ENCODE data around the gene KCNK6. TPM values are rescaled to one million over a fixed set of nuclear protein-coding genes. Genes with fewer than 3 reads are reported as not detected.

The KCNK6 gene
- total RNA-seq: 4.7 TPM
- long read RNA-seq, full-length matches to known transcripts: 8 of 13 reads
- long read RNA-seq, partial matches to known transcripts: 4 of 13 reads
- long read RNA-seq, other reads (novel, unspliced or antisense): 1 of 13 reads

DNA sequence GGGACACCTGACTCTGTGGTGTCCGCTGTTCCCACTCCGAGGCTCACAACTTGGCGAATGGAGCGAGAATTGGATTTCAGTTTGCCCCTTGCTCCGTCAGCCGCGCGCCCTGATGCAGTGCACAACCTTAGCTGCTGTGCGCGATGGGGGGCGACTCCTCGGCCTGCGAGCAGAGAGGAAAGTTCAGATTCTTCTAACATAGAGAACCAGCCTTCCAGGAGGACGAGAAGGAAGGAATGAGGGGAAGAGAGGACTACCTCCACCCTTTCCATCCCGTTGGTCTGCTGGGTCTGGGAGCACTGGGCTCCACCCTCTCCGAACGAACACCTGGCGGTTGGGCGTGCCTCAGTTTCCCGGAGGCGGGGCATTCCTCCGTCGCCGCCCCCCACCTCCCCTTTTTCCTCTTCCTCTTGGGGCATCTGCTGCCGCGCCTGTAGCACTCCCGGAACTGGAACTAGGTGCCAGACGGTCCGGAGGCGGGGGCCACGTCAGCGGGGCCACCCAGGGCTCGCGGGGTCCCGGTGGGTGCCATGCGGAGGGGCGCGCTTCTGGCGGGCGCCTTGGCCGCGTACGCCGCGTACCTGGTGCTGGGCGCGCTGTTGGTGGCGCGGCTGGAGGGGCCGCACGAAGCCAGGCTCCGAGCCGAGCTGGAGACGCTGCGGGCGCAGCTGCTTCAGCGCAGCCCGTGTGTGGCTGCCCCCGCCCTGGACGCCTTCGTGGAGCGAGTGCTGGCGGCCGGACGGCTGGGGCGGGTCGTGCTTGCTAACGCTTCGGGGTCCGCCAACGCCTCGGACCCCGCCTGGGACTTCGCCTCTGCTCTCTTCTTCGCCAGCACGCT, at the start of gene KCNK6:
KCNK6 (plus strand) TSS at position 425 of the 838 bp plus-strand sequence; CDS start at position 531, 106 bp downstream.
- ATAC-seq (ENCODE audit: poor library complexity): peak; percentile 4
- intact Hi-C loops (cut with DNase I): loop anchor here (5.0 to 10.0 kb wide), 3 partner anchors 42 to 415 kb away; partner anchors contain the start of genes SIPA1L3, SPINT2 and WDR87
- peak; percentile 69 for DNase-seq

DNA sequence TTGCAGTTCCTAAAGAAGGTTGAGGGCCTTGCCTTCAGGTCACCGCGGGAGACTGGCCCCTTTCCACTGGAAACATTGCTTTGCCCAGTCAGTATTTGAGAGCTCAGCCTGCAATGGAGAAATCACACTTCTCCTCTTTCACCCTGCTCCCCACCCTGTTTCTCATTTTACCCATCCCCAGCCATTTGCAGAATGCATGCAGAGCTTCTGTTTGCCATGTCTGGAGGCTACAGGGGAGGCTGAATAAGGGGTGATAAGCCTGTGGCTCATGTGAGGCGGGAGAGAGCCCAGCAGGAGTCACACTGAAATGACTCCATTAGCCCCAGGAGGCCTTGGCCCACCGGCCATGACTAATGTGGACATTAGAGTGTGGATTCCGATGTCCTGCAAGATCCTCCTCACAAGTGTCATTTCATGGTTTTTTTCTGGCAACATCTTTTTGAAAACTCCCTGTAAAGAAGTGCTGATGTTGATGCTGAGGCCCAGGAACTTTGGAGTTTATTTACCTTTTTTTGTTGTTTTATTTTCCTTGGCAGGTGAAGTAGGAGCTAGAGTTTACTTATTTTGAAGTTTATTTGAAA, 49.0 kb upstream of the KCNK6 start:
- ATAC-seq (ENCODE audit: poor library complexity) (no peak), DNase-seq (no peak)
- intact Hi-C loops (cut with DNase I): no loop called here

DNA sequence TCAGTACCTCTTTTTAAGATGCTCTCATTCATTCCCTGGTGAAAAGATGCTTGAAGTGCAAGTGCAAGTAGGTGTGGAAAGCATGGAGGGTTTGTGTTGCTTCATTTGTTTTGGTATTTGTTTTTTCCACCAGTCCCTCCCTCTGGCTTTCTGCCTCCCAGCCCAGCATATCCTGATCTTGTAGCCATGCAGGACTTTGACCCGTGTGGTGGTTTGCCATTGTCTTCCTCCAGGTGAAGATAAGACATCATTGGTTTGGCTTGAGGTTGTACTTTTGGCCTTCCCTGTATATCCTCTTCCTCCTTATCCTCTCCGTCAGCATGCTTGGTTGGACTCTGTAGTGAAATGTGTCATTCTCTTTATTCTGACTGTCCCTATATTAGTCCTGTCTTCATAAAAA, 46.1 kb upstream of the KCNK6 start:
- intact Hi-C loops (cut with DNase I): no loop called here
- DNase-seq: no peak
- ATAC-seq (ENCODE audit: poor library complexity): no peak

DNA sequence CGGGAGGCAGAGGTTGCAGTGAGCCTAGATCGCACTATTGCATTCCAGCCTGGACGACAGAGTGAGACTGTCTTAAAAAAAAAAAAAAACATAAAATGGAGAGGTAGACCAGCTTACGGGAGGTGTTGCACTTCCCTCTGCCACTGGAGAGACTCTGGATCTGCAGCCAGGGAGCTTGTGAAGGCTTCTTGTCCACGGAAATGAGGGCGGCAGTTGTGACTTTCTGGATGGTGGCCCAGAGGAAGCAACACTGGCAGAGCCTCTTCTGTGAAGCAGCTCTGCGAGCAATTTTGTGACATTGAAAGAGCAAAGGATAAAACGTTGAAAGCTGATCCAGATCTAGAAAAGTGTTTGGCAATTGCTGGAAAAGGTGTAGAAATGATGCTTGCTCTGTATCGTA, 44.9 kb upstream of the KCNK6 start:
- DNase-seq: peak; percentile 64
- intact Hi-C loops (cut with DNase I): loop anchor here (5.0 kb wide), 1 partner anchor 43 kb away; the partner anchor contains the start of genes KCNK6 and YIF1B
- ATAC-seq (ENCODE audit: poor library complexity): peak; percentile 55

DNA sequence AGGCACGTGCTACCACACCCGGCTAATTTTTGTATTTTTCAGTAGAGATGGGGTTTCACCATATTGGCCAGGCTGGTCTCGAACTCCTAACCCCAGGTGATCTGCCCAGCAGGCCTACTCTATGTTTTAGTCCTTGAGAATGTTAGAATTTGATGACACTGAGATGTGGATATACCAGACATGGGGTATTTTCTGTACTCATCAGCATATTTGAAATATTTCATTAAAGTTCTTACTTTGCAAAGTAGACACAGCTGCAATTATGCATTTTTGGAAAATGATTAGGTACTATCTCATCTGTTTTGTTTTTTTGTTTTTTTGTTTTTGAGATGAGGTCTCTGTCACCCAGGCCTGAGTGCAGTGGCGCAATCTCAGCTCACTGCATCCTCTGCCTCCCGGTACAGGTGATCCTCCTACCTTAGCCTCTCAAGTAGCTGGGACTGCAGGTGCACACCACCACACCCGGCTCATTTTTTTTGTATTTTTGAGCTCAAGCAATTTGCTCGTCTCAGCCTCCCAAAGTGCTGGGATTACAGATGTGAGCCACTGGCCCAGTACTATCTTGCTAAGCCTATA, 42.6 kb upstream of the KCNK6 start:
- intact Hi-C loops (cut with DNase I): loop anchor here (5.0 kb wide), 1 partner anchor 40 kb away; the partner anchor contains the start of genes KCNK6 and YIF1B
- ATAC-seq (ENCODE audit: poor library complexity) (no peak), DNase-seq (no peak)

DNA sequence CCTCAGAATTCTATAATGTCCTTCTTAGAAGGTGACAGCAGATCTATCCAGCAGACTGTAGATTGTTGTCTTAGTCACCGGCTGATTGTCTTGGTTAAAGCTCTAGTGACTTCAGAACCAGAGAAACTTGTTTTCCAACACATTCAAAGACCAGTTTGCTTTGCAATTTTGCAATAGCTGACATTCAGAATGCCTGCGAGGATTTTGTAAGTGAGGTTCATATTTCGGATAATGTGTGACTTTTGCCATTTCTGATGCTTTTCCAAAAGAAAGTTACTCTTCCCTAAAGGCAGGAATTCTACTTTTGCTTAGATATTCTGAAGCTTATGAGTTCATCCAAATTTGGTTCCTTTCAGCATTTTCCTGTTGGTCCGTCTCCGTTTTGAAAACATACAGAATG, 42.1 kb upstream of the KCNK6 start:
- intact Hi-C loops (cut with DNase I): loop anchor here (5.0 kb wide), 1 partner anchor 40 kb away; the partner anchor contains the start of genes KCNK6 and YIF1B

DNA sequence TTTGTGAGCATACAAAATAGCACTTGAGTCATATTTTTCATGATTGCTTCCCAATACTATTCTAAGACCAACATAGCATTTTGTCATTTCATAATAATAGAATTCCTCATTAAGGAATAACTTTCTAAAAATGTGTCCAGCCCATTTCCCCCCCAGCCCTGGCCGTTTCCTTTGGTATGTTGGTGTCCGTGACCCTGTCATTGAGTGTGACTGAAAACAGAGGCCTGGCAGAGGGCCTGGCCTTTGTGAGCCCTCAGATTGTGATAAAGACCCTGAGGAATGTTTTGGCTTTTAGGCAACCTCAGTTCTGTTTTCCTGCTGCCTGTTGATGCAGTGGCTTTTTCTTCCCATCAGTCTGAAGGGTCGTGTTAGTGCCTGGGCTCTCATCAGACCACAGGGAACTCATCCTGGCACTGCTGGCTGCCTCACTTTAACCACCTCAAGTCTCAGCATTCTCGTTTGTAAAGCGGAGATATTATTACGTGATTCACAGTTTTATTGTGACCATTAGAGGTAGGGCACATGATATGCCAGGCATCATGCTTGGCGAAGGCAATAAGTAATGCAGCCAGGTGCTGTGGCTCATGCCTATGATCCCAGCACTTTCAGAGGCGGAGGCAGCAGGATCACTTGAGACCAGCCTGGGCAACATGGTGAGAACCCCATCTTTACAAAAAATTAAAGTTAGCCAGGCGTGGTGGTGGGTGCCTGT, 41.5 kb upstream of the KCNK6 start:
- intact Hi-C loops (cut with DNase I): loop anchor here (5.0 kb wide), 1 partner anchor 39 kb away; the partner anchor contains the start of genes KCNK6 and YIF1B
- ATAC-seq (ENCODE audit: poor library complexity) (peak; percentile 85), DNase-seq (peak; percentile 81)

More for the DNA sequence above, 42.1 kb upstream of the KCNK6 start:
- no peak for ATAC-seq (ENCODE audit: poor library complexity)
- no peak for DNase-seq

DNA sequence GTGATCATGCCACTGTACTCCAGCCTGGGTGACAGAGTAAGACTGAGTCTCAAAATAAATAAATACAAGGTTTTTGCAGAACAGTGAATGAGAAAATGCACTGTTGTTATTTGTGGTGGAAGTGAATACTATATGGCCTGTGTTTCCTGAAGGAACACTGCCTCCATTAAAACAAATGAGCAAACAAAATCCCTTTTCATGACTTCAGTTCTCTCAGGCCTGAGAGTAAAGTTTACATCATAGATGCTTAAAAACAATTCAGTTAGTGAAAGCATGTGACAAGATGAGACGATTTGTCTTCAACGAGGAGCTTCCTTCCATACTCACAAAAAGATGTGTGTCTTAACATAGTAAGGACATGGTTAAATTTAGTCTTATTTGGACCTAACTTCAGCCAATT, 40.9 kb upstream of the KCNK6 start:
- ATAC-seq (ENCODE audit: poor library complexity) (no peak), DNase-seq (no peak)
- intact Hi-C loops (cut with DNase I): loop anchor here (5.0 kb wide), 1 partner anchor 39 kb away; the partner anchor contains the start of genes KCNK6 and YIF1B

DNA sequence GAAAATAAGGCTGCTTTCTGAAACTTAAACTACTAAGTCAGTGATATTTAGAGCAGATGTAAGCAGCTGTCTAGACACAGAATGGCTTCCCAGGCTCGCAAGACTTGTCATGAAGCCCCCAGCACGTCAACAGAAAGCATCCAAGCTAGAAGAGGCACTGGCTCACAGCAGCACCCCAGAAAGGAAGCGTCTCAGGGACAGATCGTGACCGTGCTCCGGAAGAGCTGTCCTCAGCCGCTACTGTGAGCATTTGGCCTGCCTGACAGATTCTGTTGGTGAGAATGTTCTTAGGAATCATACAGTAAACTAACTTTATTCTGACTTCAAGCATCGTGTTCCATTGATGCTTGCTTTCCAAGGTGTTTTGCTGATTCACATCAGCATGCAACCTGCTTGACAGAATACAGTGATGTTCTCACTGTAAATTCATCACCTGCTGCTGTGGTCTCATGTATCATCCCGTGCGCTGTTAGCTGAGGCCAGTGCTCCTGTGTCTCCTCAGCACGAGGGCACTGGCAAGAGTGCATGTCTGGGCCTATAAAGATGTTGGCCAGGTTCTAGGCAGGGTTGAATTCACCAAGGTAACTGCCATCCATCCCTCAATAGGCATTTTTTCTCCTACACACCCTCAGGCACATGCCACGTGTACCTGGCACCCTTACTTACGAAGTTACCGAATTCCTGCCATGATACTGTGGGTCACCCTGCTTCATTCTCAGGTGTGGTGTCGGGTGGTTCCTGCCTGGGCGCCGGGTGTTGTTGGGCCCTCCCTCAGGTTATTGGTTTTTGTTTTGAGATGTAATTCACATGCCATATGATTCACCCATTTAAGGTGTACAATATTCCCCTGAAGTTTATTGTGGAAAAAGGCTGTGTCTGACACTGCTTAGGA, 39.4 kb upstream of the KCNK6 start:
- intact Hi-C loops (cut with DNase I): no loop called here
- DNase-seq: no peak
- ATAC-seq (ENCODE audit: poor library complexity): no peak

DNA sequence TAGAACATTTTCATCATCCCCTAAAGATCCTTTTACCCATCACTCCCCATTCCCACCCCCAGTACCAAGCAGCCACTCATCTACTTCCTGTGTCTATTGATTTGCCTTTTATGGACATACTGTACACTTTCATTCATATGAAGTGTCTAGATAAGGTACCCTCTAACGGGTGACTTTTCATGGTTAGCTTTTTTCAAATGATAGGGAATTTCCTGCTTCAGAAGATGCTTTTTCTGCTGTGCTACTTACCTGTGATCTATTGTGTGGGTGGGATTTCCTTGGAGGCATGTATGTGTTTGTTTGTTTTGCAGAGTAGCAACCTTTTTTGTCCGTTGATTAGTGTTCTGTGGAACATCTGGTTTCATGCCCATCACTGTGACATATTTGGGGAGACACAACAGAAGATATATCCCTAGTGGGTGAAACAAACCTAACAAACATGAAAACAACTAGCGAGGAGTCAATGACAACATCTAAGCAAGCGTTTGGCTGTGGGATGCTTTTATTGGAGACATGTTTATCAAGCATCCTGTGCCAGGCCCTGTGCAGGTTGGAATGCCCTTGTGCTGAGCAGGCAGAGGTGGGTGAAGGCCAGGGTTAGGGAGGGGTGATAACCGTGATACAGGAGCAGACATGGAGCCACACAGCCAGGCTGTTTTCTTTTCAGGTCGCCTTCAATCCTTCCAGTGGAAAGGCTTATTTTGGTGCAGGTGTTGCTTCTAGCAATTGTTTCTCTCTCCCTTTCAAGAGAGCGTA, 37.7 kb upstream of the KCNK6 start:
- no peak for DNase-seq
- no peak for ATAC-seq (ENCODE audit: poor library complexity)
- intact Hi-C loops (cut with DNase I): no loop called here

DNA sequence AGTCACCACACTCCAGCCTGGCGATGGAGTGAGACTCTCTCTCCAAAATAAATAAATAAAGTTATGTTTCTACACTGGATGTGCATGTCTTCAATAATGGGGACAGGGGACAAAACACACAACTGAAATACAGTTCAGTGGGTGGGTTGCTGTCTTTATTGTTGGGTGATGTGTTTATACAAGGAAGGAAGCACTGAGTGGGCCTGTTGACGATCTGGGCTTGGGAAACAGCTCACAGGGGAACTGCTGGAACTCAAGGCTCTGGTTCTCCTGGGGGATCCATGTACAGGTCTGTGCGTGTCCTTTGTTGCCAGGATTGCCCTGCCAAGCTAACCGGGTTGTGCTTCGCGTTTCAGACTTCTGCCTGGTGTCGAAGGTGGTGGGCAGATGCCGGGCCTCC, 36.4 kb upstream of the KCNK6 start:
- no peak for DNase-seq
- intact Hi-C loops (cut with DNase I): no loop called here
- no peak for ATAC-seq (ENCODE audit: poor library complexity)

DNA sequence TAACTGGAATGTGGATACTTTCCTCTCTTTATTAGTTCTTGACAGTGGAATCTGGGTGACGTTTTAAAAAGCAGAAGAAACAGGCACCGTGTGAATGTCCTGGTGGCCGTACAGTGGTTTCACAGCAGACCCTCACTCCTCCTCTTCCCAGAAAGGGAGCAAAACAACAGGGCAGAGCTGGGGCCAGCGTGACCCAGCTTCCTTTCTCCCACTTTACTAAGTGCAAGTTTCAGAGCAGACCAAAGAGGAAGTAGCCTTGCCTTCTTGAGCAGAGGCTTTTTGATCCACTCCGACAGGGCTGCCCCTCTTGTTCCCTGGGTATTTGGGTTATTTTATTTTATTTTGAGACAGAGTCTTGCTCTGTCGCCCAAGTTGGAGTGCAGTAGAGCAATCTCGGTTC, 35.2 kb upstream of the KCNK6 start:
- no peak for DNase-seq
- peak; percentile 26 for ATAC-seq (ENCODE audit: poor library complexity)

DNA sequence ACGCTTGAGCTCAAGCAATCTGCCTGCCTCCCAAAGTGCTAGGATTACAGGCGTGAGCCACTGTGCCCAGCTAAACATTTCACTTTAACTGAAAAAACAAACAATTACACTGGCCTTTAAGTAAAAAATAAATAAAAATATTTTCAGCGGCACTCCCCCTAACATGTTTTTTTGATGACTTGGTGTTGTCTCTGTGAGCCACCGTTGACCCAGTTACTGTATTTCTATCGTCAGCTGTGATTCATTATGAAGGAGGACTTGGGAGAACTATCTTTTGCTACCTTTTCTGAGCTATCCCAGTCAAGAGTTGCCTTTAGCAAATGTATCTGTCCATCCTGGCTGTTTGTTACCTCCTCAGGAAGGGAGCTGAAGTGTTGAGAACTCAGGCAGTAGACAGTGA, 34.1 kb upstream of the KCNK6 start:
- DNase-seq (no peak), ATAC-seq (ENCODE audit: poor library complexity) (no peak)
- intact Hi-C loops (cut with DNase I): no loop called here

More for the DNA sequence above, 35.2 kb upstream of the KCNK6 start:
- intact Hi-C loops (cut with DNase I): no loop called here

DNA sequence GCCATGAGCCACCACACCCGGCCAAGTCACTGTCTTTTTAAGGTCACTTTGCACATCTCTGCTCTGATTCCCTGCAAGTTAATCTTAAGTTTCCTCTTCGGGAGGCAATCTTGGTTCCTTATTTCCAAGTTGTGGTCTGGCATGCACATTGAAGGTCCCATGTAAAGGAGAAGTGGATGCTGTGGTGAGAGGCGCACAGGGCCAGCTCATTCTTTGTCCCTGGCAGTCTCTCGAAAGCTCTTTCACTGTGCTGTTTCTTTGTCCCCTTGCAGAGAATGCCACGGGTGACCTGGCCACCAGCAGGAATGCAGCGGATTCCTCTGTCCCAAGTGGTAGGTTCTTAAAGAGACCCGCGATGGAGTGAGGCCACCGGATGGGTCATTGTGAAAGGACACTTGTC, 32.0 kb upstream of the KCNK6 start:
- intact Hi-C loops (cut with DNase I): no loop called here
- peak; percentile 38 for ATAC-seq (ENCODE audit: poor library complexity)

DNA sequence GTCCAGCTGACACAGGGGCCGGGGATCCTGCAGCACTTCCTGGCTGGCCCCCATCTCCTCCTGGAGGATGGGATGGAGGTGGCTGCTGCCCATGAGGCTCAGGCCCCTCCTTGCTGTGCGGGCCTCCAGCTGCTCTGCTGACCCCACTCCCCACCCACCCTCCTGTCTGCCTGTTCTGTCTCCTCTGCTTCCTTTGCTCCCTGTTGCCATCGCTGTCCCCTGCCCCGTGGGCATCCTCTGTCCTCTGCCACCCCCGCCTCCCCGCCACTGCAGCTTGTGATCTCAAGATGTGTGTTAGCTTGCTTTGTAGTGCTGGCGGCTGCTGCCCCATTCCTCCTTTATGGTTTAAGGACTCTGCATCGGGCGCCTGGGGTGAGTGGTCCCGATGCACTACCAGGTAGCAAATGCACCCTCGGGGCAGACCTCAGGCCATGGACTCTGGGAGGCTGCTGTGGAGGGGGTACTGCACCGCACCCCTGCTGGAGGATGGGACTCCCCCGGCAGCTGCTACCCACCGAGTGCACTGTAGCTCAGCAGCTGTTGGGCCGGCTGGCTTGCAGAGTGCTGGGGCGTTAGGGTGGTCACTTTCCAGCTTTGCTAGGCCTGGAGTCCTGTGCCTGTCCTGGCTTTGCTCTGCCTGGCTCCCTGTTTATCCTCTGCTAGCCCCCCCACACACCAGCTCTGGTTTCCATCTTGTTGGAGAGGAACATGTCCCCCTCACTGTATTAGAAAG, 31.4 kb upstream of the KCNK6 start:
- no peak for DNase-seq
- ATAC-seq (ENCODE audit: poor library complexity): no peak
- intact Hi-C loops (cut with DNase I): no loop called here

More for the DNA sequence above, 32.0 kb upstream of the KCNK6 start:
- no peak for DNase-seq

DNA sequence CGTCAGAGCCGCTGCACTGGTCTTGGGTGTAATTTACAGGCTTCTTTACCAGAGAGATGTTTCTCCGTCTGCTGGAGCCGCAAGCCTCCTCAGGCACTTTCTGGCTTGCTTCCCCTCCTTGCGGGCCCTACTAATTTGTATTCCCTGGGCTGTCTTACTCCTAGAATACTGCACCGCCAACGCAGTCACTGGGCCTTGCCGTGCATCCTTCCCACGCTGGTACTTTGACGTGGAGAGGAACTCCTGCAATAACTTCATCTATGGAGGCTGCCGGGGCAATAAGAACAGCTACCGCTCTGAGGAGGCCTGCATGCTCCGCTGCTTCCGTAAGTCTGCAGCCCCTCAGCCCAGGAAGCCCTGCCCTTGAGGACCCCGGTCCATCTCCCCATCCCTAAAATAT, 29.7 kb upstream of the KCNK6 start:
- no peak for DNase-seq
- intact Hi-C loops (cut with DNase I): no loop called here
- no peak for ATAC-seq (ENCODE audit: poor library complexity)
